GM20431 (cell line): ENCODE data around the gene CNR2.
"Not testable (repeated sequence)": the region's sequence is repeated elsewhere in the genome, so short reads cannot be mapped to it uniquely, and the experiment has no call there.

Source experiments
- in situ Hi-C: fragments of 300-500 bp; cut with MseI, MboI; formaldehyde crosslinking; loops from one replicate; pipeline ENCODE4 v1.15.0; 2020; ENCODE audit warnings: low sequenced_read_pairs; ENCODE audit not compliant: unreplicated experiment

Gene CNR2

GRCh38 chr1:23847482-23848095 lies 65.6 kb downstream of the CNR2 start:
- in situ Hi-C loops = not testable (repeated sequence)

GRCh38 chr1:23845163-23845562 lies 68.0 kb downstream of the CNR2 start:
- in situ Hi-C loops = no loop called here

- in situ Hi-C loops = no loop called here
These were observed 69.5 kb downstream of the CNR2 start for GRCh38 chr1:23843644-23844043.

GRCh38 chr1:23838401-23838866 lies 74.7 kb downstream of the CNR2 start:
- in situ Hi-C loops = no loop called here

- in situ Hi-C loops = no loop called here
These were observed 75.3 kb downstream of the CNR2 start for GRCh38 chr1:23837908-23838307.

- in situ Hi-C loops = no loop called here
These were observed 77.1 kb downstream of the CNR2 start for GRCh38 chr1:23836037-23836436.

GRCh38 chr1:23834156-23834555 lies 79.0 kb downstream of the CNR2 start:
- in situ Hi-C loops = not testable (repeated sequence)

GRCh38 chr1:23827717-23828116 lies 85.4 kb downstream of the CNR2 start:
- in situ Hi-C loops = no loop called here

GRCh38 chr1:23826590-23826989 lies 86.6 kb downstream of the CNR2 start:
- in situ Hi-C loops = not testable (repeated sequence)

- in situ Hi-C loops = no loop called here
These were observed 87.2 kb downstream of the CNR2 start for GRCh38 chr1:23825762-23826522.

- in situ Hi-C loops = no loop called here
These were observed 87.9 kb downstream of the CNR2 start, which contains the start of gene HMGCL for GRCh38 chr1:23825076-23825761. Gene HMGCL, minus strand, starts transcription at chr1:23825429. Its CDS starts 14 bp downstream, at chr1:23825415.

- in situ Hi-C loops = no loop called here
These were observed 88.5 kb downstream of the CNR2 start for GRCh38 chr1:23824711-23825075.

- in situ Hi-C loops = no loop called here
These were observed 89.4 kb downstream of the CNR2 start for GRCh38 chr1:23823767-23824166.
